Measurements from ENCODE around the gene CAPN11.

Gene CAPN11

GRCh38 chr6:44199883-44200282 is 41.3 kb downstream of the CAPN11 start:
- Histone ChIP-seq H4K91ac (ENCODE audit: low read depth, low read length) (peak overlapping the region; percentile 32), H3K79me2 (ENCODE audit: control insufficient read depth, insufficient read depth, low read length, poor library complexity) (peaks cover 11% of the 10 kb centered on the region), H3K14ac (ENCODE audit: low read length) (peak overlapping the region; percentile 32), H2BK12ac (ENCODE audit: low read length) (peak overlapping the region; percentile 37), H3K4me3 (ENCODE audit: low read depth, low read length) (no peak overlapping the region), H4K12ac (ENCODE audit: low read depth, low read length) (no peak overlapping the region), H3K4me1 (ENCODE audit: control insufficient read depth in 1 of 2, insufficient read depth in 2 of 2, low read length in 2 of 2) (peaks cover 28 to 31% of the 10 kb centered on the region in 2 experiments), H3K4me2 (ENCODE audit: low read length) (no peak overlapping the region), H3K36me3 (ENCODE audit: control insufficient read depth in 1 of 2, insufficient read depth in 2 of 2, low read length in 2 of 2) (no peaks in the 10 kb centered on the region), H3K79me1 (ENCODE audit: low read length) (peaks cover 37% of the 10 kb centered on the region), H3K4ac (ENCODE audit: low read depth, low read length) (no peak overlapping the region), H3K23ac (ENCODE audit: low read length) (no peak overlapping the region), H3K27ac (ENCODE audit: low read depth, low read length) (no peak overlapping the region), H4K8ac (ENCODE audit: low read depth, low read length) (no peak overlapping the region), H2AK5ac (ENCODE audit: low read length) (peak overlapping the region; percentile 22), H2BK5ac (ENCODE audit: low read depth, low read length, poor library complexity) (no peak overlapping the region), H3K9ac (ENCODE audit: low read length) (no peak overlapping the region), H3K18ac (ENCODE audit: low read length) (no peak overlapping the region), H2AFZ (ENCODE audit: insufficient read depth, low read length, poor library complexity) (no peak overlapping the region), H3K27me3 (ENCODE audit: insufficient read depth, low read length) (no peaks in the 10 kb centered on the region), H2BK120ac (ENCODE audit: insufficient read depth, low read length, poor library complexity) (no peak overlapping the region), H3K9me3 (ENCODE audit: insufficient read depth, low read depth, low read length) (no peaks in the 10 kb centered on the region)
- WGBS (ENCODE audit: extremely low coverage, insufficient coverage, insufficient read length), result no CpG with 5 or more reads among the region's 4 CpGs
- no peak for DNase-seq

DNA sequence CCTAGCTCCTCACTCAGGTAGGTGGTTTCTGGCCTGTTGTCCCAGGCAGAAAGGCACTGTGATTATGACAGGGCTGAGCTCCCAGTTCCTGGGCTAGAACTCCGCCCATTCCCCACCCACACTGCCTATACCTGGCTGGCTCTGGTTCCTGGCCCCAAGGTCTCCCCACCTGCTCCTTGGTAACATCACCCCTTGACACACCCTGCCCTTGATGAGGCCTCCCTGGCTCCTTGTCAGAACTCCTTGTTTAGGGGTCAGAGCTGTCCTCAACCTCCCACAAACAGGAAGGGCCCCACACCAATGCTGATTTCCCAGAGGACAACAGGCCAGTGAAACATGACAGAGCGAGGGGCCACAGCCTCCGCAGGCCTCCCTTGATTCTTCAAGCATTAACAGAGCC is 42.6 kb downstream of the CAPN11 start:
- Histone ChIP-seq H3K4me3 (ENCODE audit: low read depth, low read length) (no peak overlapping the region), H3K27ac (ENCODE audit: low read depth, low read length) (peak overlapping the region; percentile 99), H2BK12ac (ENCODE audit: low read length) (peak overlapping the region; percentile 93), H4K12ac (ENCODE audit: low read depth, low read length) (no peak overlapping the region), H3K14ac (ENCODE audit: low read length) (peak overlapping the region; percentile 27), H4K91ac (ENCODE audit: low read depth, low read length) (peak overlapping the region; percentile 99), H3K4ac (ENCODE audit: low read depth, low read length) (peak overlapping the region; percentile 31), H2BK5ac (ENCODE audit: low read depth, low read length, poor library complexity) (peak overlapping the region; percentile 99), H2AK5ac (ENCODE audit: low read length) (peak overlapping the region; percentile 90), H3K79me1 (ENCODE audit: low read length) (peaks cover 40% of the 10 kb centered on the region), H3K27me3 (ENCODE audit: insufficient read depth, low read length) (no peaks in the 10 kb centered on the region), H3K18ac (ENCODE audit: low read length) (peak overlapping the region; percentile 72), H3K4me1 (ENCODE audit: control insufficient read depth in 1 of 2, insufficient read depth in 2 of 2, low read length in 2 of 2) (peaks cover 28 to 32% of the 10 kb centered on the region in 2 experiments), H2AFZ (ENCODE audit: insufficient read depth, low read length, poor library complexity) (no peak overlapping the region), H3K9ac (ENCODE audit: low read length) (no peak overlapping the region), H3K79me2 (ENCODE audit: control insufficient read depth, insufficient read depth, low read length, poor library complexity) (peaks cover 12% of the 10 kb centered on the region), H3K36me3 (ENCODE audit: control insufficient read depth in 1 of 2, insufficient read depth in 2 of 2, low read length in 2 of 2) (no peaks in the 10 kb centered on the region), H3K9me3 (ENCODE audit: insufficient read depth, low read depth, low read length) (no peaks in the 10 kb centered on the region), H2BK120ac (ENCODE audit: insufficient read depth, low read length, poor library complexity) (peak overlapping the region; percentile 99), H4K8ac (ENCODE audit: low read depth, low read length) (peak overlapping the region; percentile 32), H3K4me2 (ENCODE audit: low read length) (no peak overlapping the region), H3K23ac (ENCODE audit: low read length) (no peak overlapping the region)
- no CpG with 5 or more reads among the region's 3 CpGs for WGBS (ENCODE audit: extremely low coverage, insufficient coverage, insufficient read length)
- DNase-seq, result peak in 1 of 2 donors; percentile 35

DNA sequence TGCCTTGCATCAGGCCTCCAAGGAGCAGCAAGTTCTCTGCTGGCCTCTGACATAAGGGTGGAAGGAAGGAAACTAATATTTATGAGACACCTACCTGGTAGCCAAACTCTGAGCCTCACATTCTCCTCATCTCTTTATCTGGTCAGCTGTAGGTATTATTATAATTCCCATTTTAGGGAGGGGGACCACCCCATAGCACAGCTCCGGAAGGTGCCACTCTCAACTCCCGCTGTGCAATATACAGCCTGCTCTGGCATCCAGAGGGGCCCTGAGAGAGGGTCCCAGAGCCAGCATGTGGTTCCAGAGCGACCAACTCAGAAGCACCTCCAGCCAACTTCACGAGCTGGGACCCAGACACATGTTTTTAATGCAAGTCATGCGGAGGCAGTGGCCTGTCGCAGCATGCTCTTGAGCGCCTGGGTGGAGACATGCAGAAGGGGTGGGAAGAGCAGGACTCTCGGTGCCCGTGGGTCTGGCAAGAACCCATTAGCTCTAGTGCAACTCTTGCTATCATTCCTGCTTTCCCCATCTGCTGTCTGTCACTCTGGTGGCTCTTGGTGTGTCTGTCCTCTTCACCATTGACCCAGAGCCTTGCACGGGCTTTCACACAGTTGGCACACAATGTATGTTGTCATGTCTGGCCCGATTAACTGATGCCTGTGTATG is 43.2 kb downstream of the CAPN11 start:
- H3K14ac ChIP-seq (ENCODE audit: low read length), result peak overlapping the region; percentile 71

GRCh38 chr6:44202332-44202971 is 43.8 kb downstream of the CAPN11 start:
- peak overlapping the region; percentile 99 for H4K91ac ChIP-seq (ENCODE audit: low read depth, low read length)
- H2BK120ac ChIP-seq (ENCODE audit: insufficient read depth, low read length, poor library complexity), result peak overlapping the region; percentile 99
- no peaks in the 10 kb centered on the region for H3K36me3 ChIP-seq (ENCODE audit: control insufficient read depth in 1 of 2, insufficient read depth in 2 of 2, low read length in 2 of 2)
- H3K79me1 ChIP-seq (ENCODE audit: low read length), result peaks cover 43% of the 10 kb centered on the region
- H3K9ac ChIP-seq (ENCODE audit: low read length), result no peak overlapping the region
- H3K4me3 ChIP-seq (ENCODE audit: low read depth, low read length), result no peak overlapping the region
- H4K12ac ChIP-seq (ENCODE audit: low read depth, low read length), result peak overlapping the region; percentile 82
- H2BK12ac ChIP-seq (ENCODE audit: low read length), result peak overlapping the region; percentile 96
- H3K4me1 ChIP-seq (ENCODE audit: control insufficient read depth in 1 of 2, insufficient read depth in 2 of 2, low read length in 2 of 2), result peaks cover 31 to 39% of the 10 kb centered on the region in 2 experiments
- H3K23ac ChIP-seq (ENCODE audit: low read length), result no peak overlapping the region
- no peaks in the 10 kb centered on the region for H3K9me3 ChIP-seq (ENCODE audit: insufficient read depth, low read depth, low read length)
- peak overlapping the region; percentile 76 for H2AFZ ChIP-seq (ENCODE audit: insufficient read depth, low read length, poor library complexity)
- peak overlapping the region; percentile 98 for H3K18ac ChIP-seq (ENCODE audit: low read length)
- DNase-seq, result peak in 1 of 2 donors; percentile 31
- no peaks in the 10 kb centered on the region for H3K27me3 ChIP-seq (ENCODE audit: insufficient read depth, low read length)
- H2BK5ac ChIP-seq (ENCODE audit: low read depth, low read length, poor library complexity), result peak overlapping the region; percentile 99
- H3K27ac ChIP-seq (ENCODE audit: low read depth, low read length), result peak overlapping the region; percentile 99
- no CpG with 5 or more reads among the region's 4 CpGs for WGBS (ENCODE audit: extremely low coverage, insufficient coverage, insufficient read length)
- peak overlapping the region; percentile 73 for H3K4ac ChIP-seq (ENCODE audit: low read depth, low read length)
- peak overlapping the region; percentile 87 for H4K8ac ChIP-seq (ENCODE audit: low read depth, low read length)
- H2AK5ac ChIP-seq (ENCODE audit: low read length), result peak overlapping the region; percentile 92
- peaks cover 12% of the 10 kb centered on the region for H3K79me2 ChIP-seq (ENCODE audit: control insufficient read depth, insufficient read depth, low read length, poor library complexity)
- peak overlapping the region; percentile 20 for H3K4me2 ChIP-seq (ENCODE audit: low read length)
- peak overlapping the region; percentile 93 for H3K14ac ChIP-seq (ENCODE audit: low read length)

More for the DNA sequence above, 43.2 kb downstream of the CAPN11 start:
- no peaks in the 10 kb centered on the region for H3K27me3 ChIP-seq (ENCODE audit: insufficient read depth, low read length)
- no peak overlapping the region for H3K9ac ChIP-seq (ENCODE audit: low read length)
- no peaks in the 10 kb centered on the region for H3K36me3 ChIP-seq (ENCODE audit: control insufficient read depth in 1 of 2, insufficient read depth in 2 of 2, low read length in 2 of 2)
- peak in 1 of 2 donors; percentile 42 for DNase-seq
- H3K4me2 ChIP-seq (ENCODE audit: low read length), result peak overlapping the region; percentile 3
- H4K12ac ChIP-seq (ENCODE audit: low read depth, low read length), result peak overlapping the region; percentile 28
- H3K4me1 ChIP-seq (ENCODE audit: control insufficient read depth in 1 of 2, insufficient read depth in 2 of 2, low read length in 2 of 2), result peaks cover 31 to 37% of the 10 kb centered on the region in 2 experiments
- H2AK5ac ChIP-seq (ENCODE audit: low read length), result peak overlapping the region; percentile 92
- peak overlapping the region; percentile 99 for H4K91ac ChIP-seq (ENCODE audit: low read depth, low read length)
- no CpG with 5 or more reads among the region's 11 CpGs for WGBS (ENCODE audit: extremely low coverage, insufficient coverage, insufficient read length)
- H3K9me3 ChIP-seq (ENCODE audit: insufficient read depth, low read depth, low read length), result no peaks in the 10 kb centered on the region
- H2AFZ ChIP-seq (ENCODE audit: insufficient read depth, low read length, poor library complexity), result peak overlapping the region; percentile 12
- peak overlapping the region; percentile 40 for H3K4ac ChIP-seq (ENCODE audit: low read depth, low read length)
- H2BK5ac ChIP-seq (ENCODE audit: low read depth, low read length, poor library complexity), result peak overlapping the region; percentile 99
- H4K8ac ChIP-seq (ENCODE audit: low read depth, low read length), result peak overlapping the region; percentile 32
- H3K79me2 ChIP-seq (ENCODE audit: control insufficient read depth, insufficient read depth, low read length, poor library complexity), result peaks cover 12% of the 10 kb centered on the region
- H2BK12ac ChIP-seq (ENCODE audit: low read length), result peak overlapping the region; percentile 93
- peaks cover 43% of the 10 kb centered on the region for H3K79me1 ChIP-seq (ENCODE audit: low read length)
- H3K18ac ChIP-seq (ENCODE audit: low read length), result peak overlapping the region; percentile 75
- H3K4me3 ChIP-seq (ENCODE audit: low read depth, low read length), result no peak overlapping the region
- H3K27ac ChIP-seq (ENCODE audit: low read depth, low read length), result peak overlapping the region; percentile 99
- no peak overlapping the region for H3K23ac ChIP-seq (ENCODE audit: low read length)
- H2BK120ac ChIP-seq (ENCODE audit: insufficient read depth, low read length, poor library complexity), result peak overlapping the region; percentile 99
